ENCODE measurements around the gene CCL27. TPM values are rescaled to one million over a fixed set of nuclear protein-coding genes. Genes with fewer than 3 reads are reported as not detected.
A peak's percentile ranks its signal among the peaks of the same experiment; 100 is the strongest.

CCL27 gene
- total RNA-seq, 4 donors from 2014 or later: 45.1 TPM; not detected in 3

DNA sequence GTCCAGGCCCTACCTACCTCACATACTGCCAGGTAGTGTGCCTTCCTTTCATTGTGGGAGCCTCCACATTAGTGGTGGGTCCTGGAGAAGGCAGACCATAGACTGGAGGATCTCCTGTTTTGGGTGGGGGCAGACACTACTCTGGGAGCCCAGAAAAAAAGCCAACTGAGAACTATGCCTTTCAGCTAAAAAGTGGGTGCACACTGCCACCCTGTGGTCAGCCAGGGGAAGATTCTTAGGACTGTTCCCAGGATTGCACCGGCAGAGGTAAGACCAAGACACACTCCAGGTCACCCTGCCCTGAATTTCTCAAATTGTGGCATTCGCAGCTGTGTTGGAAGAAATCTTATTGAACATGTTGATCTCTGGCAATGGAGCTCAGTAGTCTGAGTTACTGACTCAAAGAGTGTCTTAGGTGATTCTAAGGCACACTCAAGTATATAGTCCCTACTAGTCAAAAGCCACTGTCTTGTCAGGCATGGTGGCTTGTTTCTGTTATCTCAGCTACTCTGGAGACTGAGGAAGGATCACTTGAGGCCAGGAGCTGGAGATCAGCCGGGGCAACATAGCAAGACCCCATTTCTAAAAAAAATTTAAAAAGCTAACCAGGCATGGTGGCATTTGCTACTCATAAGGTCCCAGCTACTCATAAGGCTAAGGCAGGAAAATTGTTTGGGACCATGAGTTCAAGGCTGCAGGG, 28.5 kb downstream of the CCL27 start:
- TF ChIP-seq EP300 (IDR thresholded peaks at IDR 0.05) (peak in 1 of 2 donors; percentile 27), POLR2A (IDR thresholded peaks at IDR 0.05) (no peak)
- TF ChIP-seq, protein P1, sequence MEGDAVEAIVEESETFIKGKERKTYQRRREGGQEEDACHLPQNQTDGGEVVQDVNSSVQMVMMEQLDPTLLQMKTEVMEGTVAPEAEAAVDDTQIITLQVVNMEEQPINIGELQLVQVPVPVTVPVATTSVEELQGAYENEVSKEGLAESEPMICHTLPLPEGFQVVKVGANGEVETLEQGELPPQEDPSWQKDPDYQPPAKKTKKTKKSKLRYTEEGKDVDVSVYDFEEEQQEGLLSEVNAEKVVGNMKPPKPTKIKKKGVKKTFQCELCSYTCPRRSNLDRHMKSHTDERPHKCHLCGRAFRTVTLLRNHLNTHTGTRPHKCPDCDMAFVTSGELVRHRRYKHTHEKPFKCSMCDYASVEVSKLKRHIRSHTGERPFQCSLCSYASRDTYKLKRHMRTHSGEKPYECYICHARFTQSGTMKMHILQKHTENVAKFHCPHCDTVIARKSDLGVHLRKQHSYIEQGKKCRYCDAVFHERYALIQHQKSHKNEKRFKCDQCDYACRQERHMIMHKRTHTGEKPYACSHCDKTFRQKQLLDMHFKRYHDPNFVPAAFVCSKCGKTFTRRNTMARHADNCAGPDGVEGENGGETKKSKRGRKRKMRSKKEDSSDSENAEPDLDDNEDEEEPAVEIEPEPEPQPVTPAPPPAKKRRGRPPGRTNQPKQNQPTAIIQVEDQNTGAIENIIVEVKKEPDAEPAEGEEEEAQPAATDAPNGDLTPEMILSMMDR (IDR thresholded peaks at IDR 0.05): peak; percentile 77 to 83 (median 82)
- Histone ChIP-seq H3K27ac (no peak overlapping the region), H3K27me3 (peaks cover 0 to 15% of the 10 kb centered on the region in 2 donors), H3K9me3 (no peaks in the 10 kb centered on the region), H3K4me1 (peaks cover 0 to 64% (median 15%) of the 10 kb centered on the region in 4 donors), H3K4me3 (no peak overlapping the region), H3K36me3 (peaks cover 0 to 14% (median 0%) of the 10 kb centered on the region in 3 donors)
- WGBS, 2 donors: 24 to 34% methylated on average over 3 of the region's 3 CpGs
- DNase-seq (ENCODE audit: low spot score in 2 of 2): peak in 1 of 2 donors; percentile 54

DNA sequence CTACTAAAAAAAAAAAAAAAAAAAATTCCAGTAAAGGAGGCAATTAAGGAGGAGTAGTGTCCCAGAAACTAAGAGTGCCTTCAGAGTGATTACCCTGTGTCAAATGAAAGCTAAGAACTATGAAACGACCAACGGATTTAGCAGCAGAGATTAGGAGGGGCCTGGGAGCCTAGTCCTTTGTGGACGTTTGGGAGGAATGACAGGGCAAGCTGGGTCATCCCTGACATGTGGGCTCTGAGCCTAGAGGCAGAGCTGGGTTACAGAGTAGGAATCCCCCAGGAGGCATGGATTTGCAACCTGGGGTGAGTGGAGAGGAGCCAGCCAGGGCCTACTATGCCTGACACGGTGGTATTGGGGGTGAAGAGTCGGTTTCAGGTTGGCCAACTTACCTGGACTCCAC, 29.3 kb downstream of the CCL27 start:
- no peak for DNase-seq (ENCODE audit: low spot score in 2 of 2)
- H3K4me3 ChIP-seq: no peak overlapping the region
- WGBS, 2 donors: 40 to 46% methylated on average over 5 of the region's 5 CpGs
- TF ChIP-seq EP300 (IDR thresholded peaks at IDR 0.05): no peak
- TF ChIP-seq, protein P1 (IDR thresholded peaks at IDR 0.05): no peak
- TF ChIP-seq POLR2A (IDR thresholded peaks at IDR 0.05): no peak
- no peaks in the 10 kb centered on the region for H3K9me3 ChIP-seq
- H3K4me1 ChIP-seq: peaks cover 0 to 64% (median 19%) of the 10 kb centered on the region in 4 donors
- H3K36me3 ChIP-seq: peaks cover 0 to 14% (median 0%) of the 10 kb centered on the region in 3 donors
- peaks cover 0 to 22% of the 10 kb centered on the region in 2 donors for H3K27me3 ChIP-seq
- H3K27ac ChIP-seq: no peak overlapping the region

DNA sequence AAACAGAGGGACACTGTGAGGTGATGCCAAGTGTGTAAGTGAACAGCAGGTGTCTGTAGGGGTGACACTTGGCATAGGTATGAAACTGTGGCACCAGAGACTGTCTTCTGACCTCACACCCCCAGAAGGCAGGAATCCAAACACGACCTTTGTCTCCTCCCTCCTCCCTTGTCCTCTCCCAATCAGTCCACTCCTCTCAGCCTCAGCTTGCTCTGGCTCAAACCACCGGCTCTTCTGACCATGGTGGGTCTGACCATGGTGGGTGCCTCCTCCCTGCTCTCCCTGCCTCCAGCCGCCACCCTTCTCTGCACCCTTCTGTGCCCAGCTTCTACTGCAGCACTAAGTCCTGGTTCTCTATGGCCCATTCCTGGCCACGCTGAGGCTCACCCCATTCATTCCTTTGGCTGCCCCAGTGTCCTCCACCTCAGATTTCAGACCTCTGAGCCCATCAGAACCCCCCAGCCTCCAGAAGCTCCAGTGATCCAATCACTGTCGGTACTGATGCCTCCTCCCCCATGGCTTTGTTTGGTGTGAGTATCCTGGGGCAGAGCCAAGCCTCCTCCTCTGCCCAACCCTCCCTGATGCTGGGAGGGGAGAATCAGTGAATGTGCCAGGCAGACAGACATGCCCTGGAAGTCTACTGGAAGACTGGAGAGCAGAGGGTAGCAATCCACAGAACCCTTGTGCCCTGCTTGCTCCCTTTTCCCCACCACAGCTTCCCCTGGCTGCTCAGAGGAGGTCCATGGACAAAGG, 31.9 kb downstream of the CCL27 start:
- TF ChIP-seq, protein P1 (IDR thresholded peaks at IDR 0.05): no peak
- TF ChIP-seq EP300 (IDR thresholded peaks at IDR 0.05) (no peak), POLR2A (IDR thresholded peaks at IDR 0.05) (no peak)
- peaks cover 0 to 51% (median 10%) of the 10 kb centered on the region in 4 donors for H3K4me1 ChIP-seq
- H3K4me3 ChIP-seq: no peak overlapping the region
- 21 to 29% methylated on average over 5 of the region's 5 CpGs for WGBS, 2 donors
- DNase-seq (ENCODE audit: low spot score in 2 of 2): no peak
- H3K9me3 ChIP-seq: no peaks in the 10 kb centered on the region
- no peak overlapping the region for H3K27ac ChIP-seq
- H3K36me3 ChIP-seq: peaks cover 0 to 12% (median 0%) of the 10 kb centered on the region in 3 donors
- H3K27me3 ChIP-seq: peaks cover 2 to 48% of the 10 kb centered on the region in 2 donors

GRCh38 chr9:34629491-34629808, 33.0 kb downstream of the CCL27 start:
- Histone ChIP-seq H3K27ac (no peak overlapping the region), H3K36me3 (peaks cover 0 to under 1% (median 0%) of the 10 kb centered on the region in 3 donors), H3K9me3 (no peaks in the 10 kb centered on the region), H3K27me3 (peaks cover 2 to 59% of the 10 kb centered on the region in 2 donors), H3K4me3 (no peak overlapping the region), H3K4me1 (peaks cover 0 to 50% (median 13%) of the 10 kb centered on the region in 4 donors)
- no peak for DNase-seq (ENCODE audit: low spot score in 2 of 2)
- WGBS, 2 donors: 23 to 40% methylated on average over 5 of the region's 5 CpGs
- TF ChIP-seq, protein P1 (IDR thresholded peaks at IDR 0.05): no peak
- TF ChIP-seq POLR2A (IDR thresholded peaks at IDR 0.05) (no peak), EP300 (IDR thresholded peaks at IDR 0.05) (no peak)

Measured in tibial nerve (tissue), 4 donors.